Endodermal cell (in vitro differentiated cells): ENCODE data around the gene SELL. TPM values are rescaled to one million over a fixed set of nuclear protein-coding genes. Genes with fewer than 3 reads are reported as not detected.

Experiments
- DNase-seq: peaks from one replicate; pipeline ENCODE4 v3.0.0-alpha.2; 2017
- H3K27ac ChIP-seq: 2 replicates; pipeline ENCODE4 v1.5.1; 2013; ENCODE audit warnings: mild to moderate bottlenecking, low read depth, low read length, moderate library complexity
- H3K27me3 ChIP-seq: 2 replicates; pipeline ENCODE4 v1.6.1; 2013; ENCODE audit warnings: mild to moderate bottlenecking, low read length, moderate library complexity; ENCODE audit not compliant: insufficient read depth, control insufficient read depth, poor library complexity, severe bottlenecking
- H3K36me3 ChIP-seq: 2 replicates; pipeline ENCODE4 v1.7.0; 2013; ENCODE audit warnings: mild to moderate bottlenecking, low read length, moderate library complexity; ENCODE audit not compliant: control insufficient read depth, insufficient read depth
- H3K4me1 ChIP-seq: one replicate; pipeline ENCODE4 v1.7.0; 2013; ENCODE audit warnings: low read length; ENCODE audit not compliant: control insufficient read depth, insufficient read depth
- H3K4me3 ChIP-seq: 2 replicates; pipeline ENCODE4 v1.5.1; 2013; ENCODE audit warnings: mild to moderate bottlenecking, low read length, moderate library complexity
- H3K9ac ChIP-seq: 2 replicates; pipeline ENCODE4 v1.6.1; 2013; ENCODE audit warnings: mild to moderate bottlenecking, low read length, moderate library complexity; ENCODE audit not compliant: poor library complexity, severe bottlenecking; ENCODE audit errors: extremely low read depth
- H3K9me3 ChIP-seq: 2 replicates; pipeline ENCODE4 v1.6.1; 2013; ENCODE audit warnings: mild to moderate bottlenecking, low read length, moderate library complexity; ENCODE audit not compliant: control insufficient read depth
- H3K27ac Mint-ChIP-seq: 2 replicates; pipeline ENCODE4 v1.8.0; 2020; ENCODE audit warnings: mixed read lengths
- H3K27me3 Mint-ChIP-seq: 2 replicates; pipeline ENCODE4 v1.8.0; 2021; ENCODE audit warnings: mild to moderate bottlenecking, mixed read lengths; ENCODE audit not compliant: insufficient read depth
- H3K36me3 Mint-ChIP-seq: 2 replicates; pipeline ENCODE4 v1.8.0; 2020; ENCODE audit warnings: low read depth, mixed read lengths
- H3K4me1 Mint-ChIP-seq: 2 replicates; pipeline ENCODE4 v1.8.0; 2020; ENCODE audit warnings: mixed read lengths
- H3K4me3 Mint-ChIP-seq: 2 replicates; pipeline ENCODE4 v1.8.0; 2020; ENCODE audit warnings: mild to moderate bottlenecking, moderate library complexity, mixed read lengths
- H3K9me3 Mint-ChIP-seq: 2 replicates; pipeline ENCODE4 v1.8.0; 2020; ENCODE audit warnings: mild to moderate bottlenecking, mixed read lengths
- WGBS, 2 experiments: methylation state at CpG; one replicate each; pipeline versions ENCODE4 v1.1.5 to v1.1.7; 2013; ENCODE audit warnings: missing lambda C conversion rate in 2 of 2, mixed read lengths in 1 of 2; ENCODE audit not compliant: insufficient coverage in 1 of 2, insufficient read length in 1 of 2; 5-methylcytosine and 5-hydroxymethylcytosine counted together
- total RNA-seq, 2 donors: library from RNA; stranded (reverse); fragmentation: NEBNext Ultra II Directional in 1 of 2; extraction: Animal tissue kit (Norgen Biotek cat#: 25700) in 1 of 2; gene quantifications; 2 replicates in 1 of 2; 3 replicates in 1 of 2; pipeline ENCODE4 v1.2.1, GENCODE V29; 2021
- TF ChIP-seq, protein P1 (sequence below): fragments of 200-600 bp; sonication (generic); conservative IDR thresholded peaks from 2 replicates; pipeline ENCODE4 v1.5.0; 2021; ENCODE audit warnings: antibody characterized with exemption, mild to moderate bottlenecking

Gene SELL
- total RNA-seq, 2 donors from 2014 or later, result 0.95 TPM; not detected in 1

DNA sequence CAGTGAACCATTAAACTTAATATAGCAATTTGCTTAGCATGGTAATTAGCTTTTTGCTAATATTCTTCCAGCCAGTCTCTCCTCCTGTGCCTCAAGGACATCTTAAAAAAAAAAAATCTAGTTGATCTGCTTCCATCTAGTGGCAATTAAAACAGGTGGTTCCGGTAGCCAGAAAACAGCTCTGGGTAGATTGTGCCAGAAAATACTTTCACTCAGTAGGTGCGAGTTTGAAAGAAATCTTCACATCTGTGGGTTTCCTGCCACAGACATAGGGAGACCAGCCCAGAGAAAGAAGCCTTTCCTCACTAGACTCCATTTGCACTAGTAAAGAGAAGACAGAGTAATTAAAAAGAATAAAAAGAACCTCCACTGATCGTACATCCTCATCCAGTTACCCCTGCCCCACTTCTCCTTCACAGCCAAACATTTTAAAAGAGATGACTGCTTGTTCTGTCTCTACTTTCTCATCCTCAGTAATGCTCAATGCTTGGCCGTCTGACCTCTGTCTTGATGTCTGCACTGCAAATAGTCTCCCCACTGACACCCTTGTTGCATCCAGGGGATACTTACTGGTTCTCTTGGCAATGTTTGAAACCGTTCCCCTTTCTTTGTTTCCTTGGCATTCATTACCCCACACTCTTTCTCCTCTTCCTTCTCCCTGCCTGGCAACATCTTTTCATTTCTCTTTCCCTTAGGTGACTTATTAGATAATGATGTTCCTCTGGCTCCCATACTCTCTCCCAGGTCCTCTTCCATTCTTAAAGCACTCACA is 16.9 kb downstream of the SELL start:
- H3K4me1 ChIP-seq, result no peaks in the 10 kb centered on the region
- H3K4me1 Mint-ChIP-seq, result peaks cover 10% of the 10 kb centered on the region
- DNase-seq, result no peak
- no peaks in the 10 kb centered on the region for H3K36me3 Mint-ChIP-seq
- no peak overlapping the region for H3K27ac ChIP-seq
- no peaks in the 10 kb centered on the region for H3K36me3 ChIP-seq
- H3K4me3 ChIP-seq, result no peak overlapping the region
- H3K27ac Mint-ChIP-seq, result no peak overlapping the region
- H3K27me3 ChIP-seq, result no peaks in the 10 kb centered on the region
- H3K4me3 Mint-ChIP-seq, result no peak overlapping the region
- H3K9me3 ChIP-seq, result no peaks in the 10 kb centered on the region
- H3K9ac ChIP-seq, result no peak overlapping the region
- TF ChIP-seq, protein P1, sequence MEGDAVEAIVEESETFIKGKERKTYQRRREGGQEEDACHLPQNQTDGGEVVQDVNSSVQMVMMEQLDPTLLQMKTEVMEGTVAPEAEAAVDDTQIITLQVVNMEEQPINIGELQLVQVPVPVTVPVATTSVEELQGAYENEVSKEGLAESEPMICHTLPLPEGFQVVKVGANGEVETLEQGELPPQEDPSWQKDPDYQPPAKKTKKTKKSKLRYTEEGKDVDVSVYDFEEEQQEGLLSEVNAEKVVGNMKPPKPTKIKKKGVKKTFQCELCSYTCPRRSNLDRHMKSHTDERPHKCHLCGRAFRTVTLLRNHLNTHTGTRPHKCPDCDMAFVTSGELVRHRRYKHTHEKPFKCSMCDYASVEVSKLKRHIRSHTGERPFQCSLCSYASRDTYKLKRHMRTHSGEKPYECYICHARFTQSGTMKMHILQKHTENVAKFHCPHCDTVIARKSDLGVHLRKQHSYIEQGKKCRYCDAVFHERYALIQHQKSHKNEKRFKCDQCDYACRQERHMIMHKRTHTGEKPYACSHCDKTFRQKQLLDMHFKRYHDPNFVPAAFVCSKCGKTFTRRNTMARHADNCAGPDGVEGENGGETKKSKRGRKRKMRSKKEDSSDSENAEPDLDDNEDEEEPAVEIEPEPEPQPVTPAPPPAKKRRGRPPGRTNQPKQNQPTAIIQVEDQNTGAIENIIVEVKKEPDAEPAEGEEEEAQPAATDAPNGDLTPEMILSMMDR, result peak; percentile 33
- no peaks in the 10 kb centered on the region for H3K9me3 Mint-ChIP-seq
- peaks cover 44% of the 10 kb centered on the region for H3K27me3 Mint-ChIP-seq
- 84 to 87% methylated on average over 5 of the region's 5 CpGs for WGBS, 2 experiments

DNA sequence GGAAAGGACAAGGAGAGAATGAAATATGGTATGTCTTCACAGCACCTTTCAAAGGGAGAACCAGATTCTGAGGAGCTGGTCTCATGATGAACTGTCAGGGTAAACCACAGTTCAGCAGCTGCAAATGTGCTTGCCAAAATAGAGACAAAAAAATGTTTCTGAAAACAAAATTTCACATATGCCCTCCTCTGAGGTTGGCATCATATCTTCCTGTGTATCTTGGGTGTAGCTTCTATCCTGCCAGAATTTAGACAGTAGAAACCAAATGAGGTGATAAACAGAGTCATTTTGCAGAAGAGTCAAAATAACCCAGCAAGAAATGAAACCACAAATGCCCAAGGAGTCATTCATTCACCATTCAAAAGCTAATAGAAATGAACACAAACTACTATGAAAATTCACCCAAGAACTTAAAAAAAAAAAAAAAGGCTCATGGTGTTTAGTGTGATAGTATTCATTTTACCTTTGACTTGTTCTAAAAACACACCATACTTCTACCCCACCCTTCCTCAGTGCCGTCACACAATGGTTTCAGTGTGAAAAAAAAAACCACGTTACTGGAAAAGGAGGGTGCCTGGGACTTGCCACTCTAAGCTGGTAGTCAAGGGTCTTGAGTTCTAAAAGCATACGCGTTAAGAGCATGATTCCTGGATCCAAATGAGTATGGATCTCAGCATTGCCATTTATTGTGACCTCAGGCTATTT is 18.5 kb downstream of the SELL start:
- H3K4me1 Mint-ChIP-seq, result peaks cover 10% of the 10 kb centered on the region
- WGBS, 2 experiments, result 95 to 100% methylated on average over 3 to 4 of the region's 4 CpGs
- no peak for DNase-seq

DNA sequence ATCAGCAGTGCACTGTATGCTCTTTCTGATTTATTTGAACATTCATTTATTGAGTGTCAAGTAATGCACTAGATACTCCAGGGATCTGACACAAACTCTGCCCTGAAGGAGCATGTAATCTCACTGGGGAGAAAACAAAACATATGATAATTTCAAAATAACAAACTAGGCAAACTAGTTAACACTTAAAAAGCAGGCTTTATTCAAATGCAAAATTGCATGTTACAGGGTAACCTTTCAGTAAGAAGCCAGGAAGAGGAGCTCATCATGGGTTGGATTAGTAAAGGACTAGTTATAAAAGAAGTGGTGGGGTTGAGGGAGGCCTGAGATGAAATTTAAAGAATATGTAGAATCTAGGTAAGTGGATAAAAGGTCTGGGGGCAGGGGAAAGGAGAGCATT is 20.9 kb downstream of the SELL start:
- H3K4me1 Mint-ChIP-seq, result peaks cover 10% of the 10 kb centered on the region
- no peak for DNase-seq
- H3K27me3 ChIP-seq, result no peaks in the 10 kb centered on the region
- H3K4me3 ChIP-seq, result no peak overlapping the region
- H3K36me3 ChIP-seq, result no peaks in the 10 kb centered on the region
- H3K9me3 ChIP-seq, result peaks cover 29% of the 10 kb centered on the region
- no peak overlapping the region for H3K27ac ChIP-seq
- peaks cover 4% of the 10 kb centered on the region for H3K9me3 Mint-ChIP-seq
- no peaks in the 10 kb centered on the region for H3K36me3 Mint-ChIP-seq
- no peak overlapping the region for H3K27ac Mint-ChIP-seq
- peaks cover 56% of the 10 kb centered on the region for H3K27me3 Mint-ChIP-seq
- TF ChIP-seq, protein P1, result no peak
- H3K9ac ChIP-seq, result no peak overlapping the region
- H3K4me3 Mint-ChIP-seq, result no peak overlapping the region
- no peaks in the 10 kb centered on the region for H3K4me1 ChIP-seq

More for the DNA sequence above, 18.5 kb downstream of the SELL start:
- H3K9me3 ChIP-seq, result peaks cover 14% of the 10 kb centered on the region
- H3K27me3 Mint-ChIP-seq, result peaks cover 56% of the 10 kb centered on the region
- H3K36me3 Mint-ChIP-seq, result no peaks in the 10 kb centered on the region
- H3K4me3 Mint-ChIP-seq, result no peak overlapping the region
- H3K9me3 Mint-ChIP-seq, result peaks cover 4% of the 10 kb centered on the region
- H3K27me3 ChIP-seq, result no peaks in the 10 kb centered on the region
- TF ChIP-seq, protein P1, result no peak
- no peaks in the 10 kb centered on the region for H3K36me3 ChIP-seq
- H3K27ac Mint-ChIP-seq, result no peak overlapping the region
- no peak overlapping the region for H3K27ac ChIP-seq
- H3K4me1 ChIP-seq, result no peaks in the 10 kb centered on the region
- no peak overlapping the region for H3K9ac ChIP-seq
- H3K4me3 ChIP-seq, result no peak overlapping the region
